MM.1S (cell line): ENCODE measurements around the gene PTK7.

Experiments
- DNase-seq: peaks from one replicate; pipeline ENCODE4 v3.0.0-alpha.2; 2015
- H2AFZ ChIP-seq: fragments of 300-600 bp; sonication (generic); 2 replicates; pipeline ENCODE4 v1.6.0; 2016; ENCODE audit warnings: antibody characterized with exemption, low read length
- H3F3A ChIP-seq: fragments of 300-600 bp; sonication (generic); 2 replicates; pipeline ENCODE4 v1.6.1; 2016; ENCODE audit warnings: mild to moderate bottlenecking, antibody characterized with exemption, low read length, moderate library complexity, mixed read lengths; ENCODE audit not compliant: insufficient read depth
- H3K27ac ChIP-seq: fragments of 300-600 bp; sonication (generic); 2 replicates; pipeline ENCODE4 v1.5.1; 2016; ENCODE audit warnings: mild to moderate bottlenecking, low read length
- H3K27me3 ChIP-seq: fragments of 300-600 bp; sonication (generic); replicated peaks from 2 replicates; pipeline ENCODE4 v1.6.0; 2016; ENCODE audit warnings: low read length; ENCODE audit not compliant: insufficient read depth
- H3K36me3 ChIP-seq: fragments of 300-600 bp; sonication (generic); replicated peaks from 2 replicates; pipeline ENCODE4 v1.6.1; 2016; ENCODE audit warnings: mild to moderate bottlenecking, low read length, mixed read lengths; ENCODE audit not compliant: insufficient read depth
- H3K4me1 ChIP-seq: fragments of 300-600 bp; sonication (generic); 2 replicates; pipeline ENCODE4 v1.6.1; 2016; ENCODE audit warnings: low read length, mixed read lengths
- H3K4me2 ChIP-seq: fragments of 300-600 bp; sonication (generic); 2 replicates; pipeline ENCODE4 v1.6.0; 2016; ENCODE audit warnings: low read depth, low read length
- H3K4me3 ChIP-seq: fragments of 300-600 bp; sonication (generic); 2 replicates; pipeline ENCODE4 v1.5.1; 2016; ENCODE audit warnings: low read length, mixed read lengths
- H3K79me2 ChIP-seq: fragments of 300-600 bp; sonication (generic); 2 replicates; pipeline ENCODE4 v1.6.1; 2016; ENCODE audit warnings: mixed run types, low read length, mixed read lengths
- H3K9ac ChIP-seq: fragments of 300-600 bp; sonication (generic); 2 replicates; pipeline ENCODE4 v1.6.1; 2016; ENCODE audit warnings: low read length, mixed read lengths
- H3K9me2 ChIP-seq: fragments of 300-600 bp; sonication (generic); replicated peaks from 2 replicates; pipeline ENCODE4 v1.6.1; 2016; ENCODE audit warnings: mild to moderate bottlenecking, low read length, mixed read lengths; ENCODE audit not compliant: insufficient read depth
- H3K9me3 ChIP-seq: fragments of 300-600 bp; sonication (generic); replicated peaks from 2 replicates; pipeline ENCODE4 v1.6.1; 2016; ENCODE audit warnings: mild to moderate bottlenecking, low read length, mixed read lengths; ENCODE audit not compliant: insufficient read depth
- H4K20me1 ChIP-seq: fragments of 300-600 bp; sonication (generic); 2 replicates; pipeline ENCODE4 v1.6.1; 2016; ENCODE audit warnings: mild to moderate bottlenecking, low read length, moderate library complexity, mixed read lengths; ENCODE audit not compliant: insufficient read depth
- EZH2 ChIP-seq: fragments of 300-600 bp; sonication (generic); optimal IDR thresholded peaks from 2 replicates; pipeline ENCODE3; 2017; ENCODE audit warnings: low read depth, mild to moderate bottlenecking, antibody characterized with exemption, low read length, mixed read lengths
- EZH2phosphoT487 ChIP-seq: fragments of 300-600 bp; sonication (generic); IDR thresholded peaks from 2 replicates; pipeline ENCODE4 v1.6.1; 2018; ENCODE audit warnings: antibody characterized with exemption, low read length
- TF ChIP-seq, protein P1 (sequence below): fragments of 300-600 bp; sonication (generic); IDR thresholded peaks from 2 replicates; pipeline ENCODE4 v1.5.1; 2016; ENCODE audit warnings: antibody characterized with exemption, low read length, mixed read lengths

Gene PTK7

DNA sequence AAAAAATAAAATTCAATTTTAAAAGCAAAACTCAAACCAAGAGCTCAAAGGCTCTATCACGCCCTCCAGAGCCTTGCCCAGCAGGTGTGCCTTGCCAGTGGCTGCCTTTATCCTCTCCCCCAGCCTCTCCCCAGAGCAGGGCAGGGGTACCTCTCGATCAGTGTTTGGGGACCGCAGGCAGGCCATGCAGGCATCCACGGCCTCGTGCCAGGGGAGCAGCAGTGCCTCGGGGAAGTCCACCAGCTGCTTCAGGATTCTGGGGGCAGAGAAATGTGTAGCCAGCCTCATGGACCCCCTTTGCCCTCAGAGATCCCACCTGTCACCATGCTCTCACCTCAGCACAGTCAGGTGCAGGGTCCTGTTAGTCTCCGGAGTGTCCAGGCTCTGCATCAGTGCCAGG, 28.1 kb upstream of the PTK7 start:
- TF ChIP-seq, protein P1, sequence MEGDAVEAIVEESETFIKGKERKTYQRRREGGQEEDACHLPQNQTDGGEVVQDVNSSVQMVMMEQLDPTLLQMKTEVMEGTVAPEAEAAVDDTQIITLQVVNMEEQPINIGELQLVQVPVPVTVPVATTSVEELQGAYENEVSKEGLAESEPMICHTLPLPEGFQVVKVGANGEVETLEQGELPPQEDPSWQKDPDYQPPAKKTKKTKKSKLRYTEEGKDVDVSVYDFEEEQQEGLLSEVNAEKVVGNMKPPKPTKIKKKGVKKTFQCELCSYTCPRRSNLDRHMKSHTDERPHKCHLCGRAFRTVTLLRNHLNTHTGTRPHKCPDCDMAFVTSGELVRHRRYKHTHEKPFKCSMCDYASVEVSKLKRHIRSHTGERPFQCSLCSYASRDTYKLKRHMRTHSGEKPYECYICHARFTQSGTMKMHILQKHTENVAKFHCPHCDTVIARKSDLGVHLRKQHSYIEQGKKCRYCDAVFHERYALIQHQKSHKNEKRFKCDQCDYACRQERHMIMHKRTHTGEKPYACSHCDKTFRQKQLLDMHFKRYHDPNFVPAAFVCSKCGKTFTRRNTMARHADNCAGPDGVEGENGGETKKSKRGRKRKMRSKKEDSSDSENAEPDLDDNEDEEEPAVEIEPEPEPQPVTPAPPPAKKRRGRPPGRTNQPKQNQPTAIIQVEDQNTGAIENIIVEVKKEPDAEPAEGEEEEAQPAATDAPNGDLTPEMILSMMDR: no peak
- H3K27ac ChIP-seq: no peak overlapping the region
- no peaks in the 10 kb centered on the region for H3K36me3 ChIP-seq
- H3K79me2 ChIP-seq: peaks cover 11% of the 10 kb centered on the region
- H3K4me2 ChIP-seq: no peak overlapping the region
- no peak for DNase-seq
- H3K4me1 ChIP-seq: 0 out of 2 replicates have a peak, but pooled peaks cover 7% of the 10 kb centered on the region
- no peaks in the 10 kb centered on the region for H4K20me1 ChIP-seq
- no peak overlapping the region for H3K4me3 ChIP-seq
- H3K27me3 ChIP-seq: no peaks in the 10 kb centered on the region
- no peaks in the 10 kb centered on the region for H3K9me2 ChIP-seq
- H3K9me3 ChIP-seq: no peaks in the 10 kb centered on the region
- H3K9ac ChIP-seq: no peak overlapping the region
- no peaks in the 10 kb centered on the region for H3F3A ChIP-seq
- no peak overlapping the region for H2AFZ ChIP-seq

- H3K9me2 ChIP-seq: no peaks in the 10 kb centered on the region
- no peaks in the 10 kb centered on the region for H3K36me3 ChIP-seq
- no peaks in the 10 kb centered on the region for H3K27me3 ChIP-seq
- no peak overlapping the region for H3K9ac ChIP-seq
- DNase-seq: no peak
- TF ChIP-seq, protein P1: no peak
- TF ChIP-seq EZH2phosphoT487: no peak
- TF ChIP-seq EZH2: no peak
- no peak overlapping the region for H3K4me3 ChIP-seq
- H3K27ac ChIP-seq: no peak overlapping the region
- peaks cover 16% of the 10 kb centered on the region for H3K79me2 ChIP-seq
- H2AFZ ChIP-seq: no peak overlapping the region
- H3K4me2 ChIP-seq: no peak overlapping the region
- no peaks in the 10 kb centered on the region for H4K20me1 ChIP-seq
- peaks cover 4% of the 10 kb centered on the region; the same call in 1 of the 2 replicates for H3F3A ChIP-seq
- no peaks in the 10 kb centered on the region for H3K9me3 ChIP-seq
- 0 out of 2 replicates have a peak, but pooled peaks cover 10% of the 10 kb centered on the region for H3K4me1 ChIP-seq
Observed at GRCh38 chr6:43050981-43051380, 25.1 kb upstream of the PTK7 start.

GRCh38 chr6:43052225-43052841, 23.8 kb upstream of the PTK7 start:
- no peaks in the 10 kb centered on the region for H3K36me3 ChIP-seq
- H3F3A ChIP-seq: peaks cover 4% of the 10 kb centered on the region; the same call in 1 of the 2 replicates
- H3K27ac ChIP-seq: no peak overlapping the region
- no peaks in the 10 kb centered on the region for H4K20me1 ChIP-seq
- no peak overlapping the region for H3K9ac ChIP-seq
- H3K9me2 ChIP-seq: no peaks in the 10 kb centered on the region
- H3K27me3 ChIP-seq: no peaks in the 10 kb centered on the region
- no peak for TF ChIP-seq EZH2phosphoT487
- no peak for TF ChIP-seq EZH2
- TF ChIP-seq, protein P1: no peak
- H3K4me2 ChIP-seq: peak overlapping the region; percentile 85; the same call in 1 of the 2 replicates
- no peaks in the 10 kb centered on the region for H3K9me3 ChIP-seq
- no peak overlapping the region for H2AFZ ChIP-seq
- 0 out of 2 replicates have a peak, but pooled peaks cover 10% of the 10 kb centered on the region for H3K4me1 ChIP-seq
- peaks cover 16% of the 10 kb centered on the region for H3K79me2 ChIP-seq
- H3K4me3 ChIP-seq: no peak overlapping the region; the same call in 1 of the 2 replicates
- DNase-seq: no peak
